IMR-90 (cell line): ENCODE measurements around the gene KCNMA1. TPM values are rescaled to one million over a fixed set of nuclear protein-coding genes. Genes with fewer than 3 reads are reported as not detected.

ENCODE experiments used
- ATAC-seq: fragments of 200-7000 bp; cut with Tn5 transposase; 2 replicates; pipeline ENCODE4 v1.9.1; 2020; ENCODE audit warnings: low read depth, mild to moderate bottlenecking, moderate library complexity
- BruUV-seq: library from RNA; stranded (reverse); fragments of 400-500 nt; replicated peaks from 2 replicates; lab custom pipeline; 2021; lab: Mats Ljungman, UMichigan
- CTCF ChIA-PET: fragments of 300-600 bp; formaldehyde crosslinking; extraction: SDS; loops from one replicate; lab custom pipeline; 2021; ENCODE audit warnings: antibody characterized with exemption; lab: Yijun Ruan, JAX
- POLR2A ChIA-PET: fragments of 300-600 bp; sonication (Branson Sonifier 250); formaldehyde crosslinking; loops from one replicate; lab custom pipeline; 2022; ENCODE audit warnings: antibody characterized with exemption; ENCODE audit not compliant: unreplicated experiment; lab: Charles Lee
- DNase-seq: peaks from one replicate; pipeline ENCODE4 v3.0.0; 2013
- H2AFZ ChIP-seq: replicated peaks from 2 replicates; pipeline ENCODE3; 2013; ENCODE audit warnings: low read length, mild to moderate bottlenecking; ENCODE audit not compliant: poor library complexity
- H2AK5ac ChIP-seq: 2 replicates; pipeline ENCODE4 v1.6.1; 2013; ENCODE audit warnings: low read depth, low read length, inconsistent platforms
- H2AK9ac ChIP-seq: replicated peaks from 2 replicates; pipeline ENCODE3; 2013; ENCODE audit warnings: mild to moderate bottlenecking, low read depth, low read length, moderate library complexity; ENCODE audit not compliant: poor library complexity
- H2BK120ac ChIP-seq: 2 replicates; pipeline ENCODE4 v1.6.1; 2013; ENCODE audit warnings: low read depth, low read length, inconsistent platforms
- H2BK15ac ChIP-seq: 3 replicates; pipeline ENCODE4 v1.6.1; 2013; ENCODE audit warnings: low read depth, low read length, inconsistent platforms
- H2BK20ac ChIP-seq: 2 replicates; pipeline ENCODE4 v1.6.1; 2013; ENCODE audit warnings: low read depth, mild to moderate bottlenecking, inconsistent platforms, low read length, moderate library complexity
- H2BK5ac ChIP-seq: 2 replicates; pipeline ENCODE4 v1.6.1; 2013; ENCODE audit warnings: mild to moderate bottlenecking, low read depth, low read length, inconsistent platforms; ENCODE audit not compliant: poor library complexity, severe bottlenecking
- H3K14ac ChIP-seq: replicated peaks from 2 replicates; pipeline ENCODE4 v1.6.1; 2013; ENCODE audit warnings: low read depth, low read length, inconsistent platforms
- H3K18ac ChIP-seq: 2 replicates; pipeline ENCODE4 v1.6.1; 2013; ENCODE audit warnings: low read depth, low read length, control low read depth
- H3K23ac ChIP-seq: 2 replicates; pipeline ENCODE4 v1.6.1; 2013; ENCODE audit warnings: low read depth, low read length, inconsistent platforms
- H3K27ac ChIP-seq: 2 replicates; pipeline ENCODE4 v1.5.1; 2013; ENCODE audit warnings: mild to moderate bottlenecking, control low read depth, low read length; ENCODE audit not compliant: insufficient read depth
- H3K27me3 ChIP-seq: 2 replicates; pipeline ENCODE4 v1.6.1; 2013; ENCODE audit warnings: low read length; ENCODE audit not compliant: control insufficient read depth, insufficient read depth
- H3K36me3 ChIP-seq: 2 replicates; pipeline ENCODE4 v1.6.1; 2013; ENCODE audit warnings: low read length, mixed read lengths; ENCODE audit not compliant: control insufficient read depth, insufficient read depth
- H3K4ac ChIP-seq: 2 replicates; pipeline ENCODE4 v1.6.1; 2013; ENCODE audit warnings: low read depth, low read length, inconsistent platforms
- H3K4me1 ChIP-seq: 2 replicates; pipeline ENCODE4 v1.6.1; 2013; ENCODE audit warnings: low read length, mixed read lengths; ENCODE audit not compliant: control insufficient read depth, insufficient read depth
- H3K4me2 ChIP-seq: 2 replicates; pipeline ENCODE4 v1.6.1; 2013; ENCODE audit warnings: low read depth, mild to moderate bottlenecking, control low read depth, low read length, moderate library complexity
- H3K4me3 ChIP-seq: 2 replicates; pipeline ENCODE4 v1.5.1; 2013; ENCODE audit warnings: low read depth, mild to moderate bottlenecking, control low read depth, low read length, moderate library complexity; ENCODE audit not compliant: insufficient read depth
- H3K56ac ChIP-seq: 2 replicates; pipeline ENCODE4 v1.6.1; 2013; ENCODE audit warnings: low read length, inconsistent platforms; ENCODE audit not compliant: insufficient read depth; ENCODE audit errors: extremely low read depth
- H3K79me1 ChIP-seq, 2 experiments: 2 replicates each; pipeline ENCODE4 v1.6.1; 2013; ENCODE audit warnings: low read length in 2 of 2, inconsistent platforms in 1 of 2, low read depth in 1 of 2
- H3K9ac ChIP-seq: 2 replicates; pipeline ENCODE4 v1.6.1; 2013; ENCODE audit warnings: low read depth, low read length, control low read depth
- H3K9me1 ChIP-seq: 2 replicates; pipeline ENCODE4 v1.6.1; 2013; ENCODE audit warnings: low read length, inconsistent platforms; ENCODE audit not compliant: insufficient read depth
- H3K9me3 ChIP-seq: 2 replicates; pipeline ENCODE4 v1.6.1; 2013; ENCODE audit warnings: low read length; ENCODE audit not compliant: control insufficient read depth, insufficient read depth
- H4K20me1 ChIP-seq: 2 replicates; pipeline ENCODE4 v1.6.1; 2013; ENCODE audit warnings: low read length, inconsistent platforms; ENCODE audit not compliant: insufficient read depth
- H4K5ac ChIP-seq: 2 replicates; pipeline ENCODE4 v1.6.1; 2013; ENCODE audit warnings: mild to moderate bottlenecking, low read depth, low read length, control low read depth
- H4K8ac ChIP-seq, 2 experiments: 2 replicates each; pipeline ENCODE4 v1.6.1; 2013; ENCODE audit warnings: low read depth in 2 of 2, low read length in 2 of 2, control low read depth in 1 of 2, inconsistent platforms in 1 of 2
- H4K91ac ChIP-seq: 2 replicates; pipeline ENCODE4 v1.6.1; 2013; ENCODE audit warnings: low read depth, low read length, inconsistent platforms; ENCODE audit not compliant: insufficient read depth
- BHLHE40 ChIP-seq: fragments of 150-350 bp; IDR thresholded peaks from 2 replicates; pipeline ENCODE4 v1.6.1; 2016; ENCODE audit warnings: mild to moderate bottlenecking, low read depth, low read length
- CEBPB ChIP-seq: IDR thresholded peaks from 2 replicates; pipeline ENCODE4 v1.6.1; 2012; ENCODE audit warnings: low read depth, low read length, improper control_type of control experiment
- CHD1 ChIP-seq: IDR thresholded peaks from 2 replicates; pipeline ENCODE4 v1.6.1; 2012; ENCODE audit warnings: low read depth, low read length, improper control_type of control experiment
- FOS ChIP-seq: fragments of 150-350 bp; IDR thresholded peaks from 2 replicates; pipeline ENCODE4 v1.6.1; 2016; ENCODE audit warnings: low read depth, low read length
- MAFK ChIP-seq: IDR thresholded peaks from 2 replicates; pipeline ENCODE4 v1.6.1; 2012; ENCODE audit warnings: low read depth, low read length, improper control_type of control experiment
- MAZ ChIP-seq: IDR thresholded peaks from 2 replicates; pipeline ENCODE4 v1.6.1; 2012; ENCODE audit warnings: low read depth, mild to moderate bottlenecking, low read length, improper control_type of control experiment, moderate library complexity, borderline replicate concordance
- MXI1 ChIP-seq: IDR thresholded peaks from 2 replicates; pipeline ENCODE4 v1.6.1; 2012; ENCODE audit warnings: low read depth, mild to moderate bottlenecking, low read length, moderate library complexity, borderline replicate concordance
- NFE2L2 ChIP-seq: fragments of 150-350 bp; IDR thresholded peaks from 2 replicates; pipeline ENCODE4 v1.6.1; 2016; ENCODE audit warnings: low read depth, mild to moderate bottlenecking, low read length
- POLR2A ChIP-seq: IDR thresholded peaks from 2 replicates; pipeline ENCODE4 v1.6.1; 2012; ENCODE audit warnings: mild to moderate bottlenecking, low read depth, low read length
- RAD21 ChIP-seq: IDR thresholded peaks from 2 replicates; pipeline ENCODE4 v1.6.1; 2012; ENCODE audit warnings: low read length, improper control_type of control experiment
- RCOR1 ChIP-seq: IDR thresholded peaks from 2 replicates; pipeline ENCODE4 v1.6.1; 2012; ENCODE audit warnings: mild to moderate bottlenecking, low read length, improper control_type of control experiment; ENCODE audit not compliant: insufficient replicate concordance
- RFX5 ChIP-seq: IDR thresholded peaks from 2 replicates; pipeline ENCODE4 v1.8.0; 2012; ENCODE audit warnings: low read depth, mild to moderate bottlenecking, low read length, moderate library complexity
- SMC3 ChIP-seq: fragments of 150-350 bp; IDR thresholded peaks from 2 replicates; pipeline ENCODE4 v1.6.1; 2016; ENCODE audit warnings: low read depth, mild to moderate bottlenecking, antibody characterized with exemption, low read length, moderate library complexity
- WGBS, 2 experiments: methylation state at CpG; one replicate each; pipeline versions ENCODE4 v1.1.5 to v1.1.7; 2013; ENCODE audit warnings: missing lambda C conversion rate in 2 of 2; ENCODE audit not compliant: insufficient read length in 1 of 2; ENCODE audit errors: extremely low coverage in 2 of 2; 5-methylcytosine and 5-hydroxymethylcytosine counted together
- dilution Hi-C: fragments of 300-500 bp; cut with HindIII; formaldehyde crosslinking; loops from one replicate; pipeline ENCODE4 v1.14.3; 2018; ENCODE audit warnings: low sequenced_read_pairs; ENCODE audit not compliant: unreplicated experiment
- in situ Hi-C: fragments of 300-500 bp; cut with MboI; formaldehyde crosslinking; loops from 3 replicates; pipeline ENCODE4 v1.14.3; 2019; ENCODE audit warnings: low sequenced_read_pairs, inconsistent platforms, mixed read lengths
- intact Hi-C: fragments of 100-400 bp; cut with micrococcal nuclease; formaldehyde crosslinking; loops from 2 replicates; pipeline ENCODE4 v1.10.0; 2022
- polyA plus RNA-seq, 3 experiments: library from polyadenylated mRNA; depleted of rRNA; stranded (reverse); fragments of >200 nt; gene quantifications; 2 replicates each; pipeline ENCODE4 v1.2.3, GENCODE V29; 2012; ENCODE audit warnings: low replicate concordance in 1 of 3
- total RNA-seq: library from RNA; depleted of rRNA; stranded (reverse); fragments of >200 nt; gene quantifications from 2 replicates; pipeline ENCODE4 v1.2.3, GENCODE V29; 2012
- TF ChIP-seq, protein P1 (sequence below): fragments of 150-350 bp; IDR thresholded peaks from 2 replicates; pipeline ENCODE4 v1.6.1; 2016; ENCODE audit warnings: low read depth, mild to moderate bottlenecking, low read length, moderate library complexity, borderline replicate concordance
- TF ChIP-seq, protein P2 (sequence below): conservative IDR thresholded peaks from 2 replicates; pipeline ENCODE4 v1.5.1; 2012; ENCODE audit warnings: mild to moderate bottlenecking, low read depth, low read length, improper control_type of control experiment

KCNMA1 gene
- total and polyA plus RNA-seq, 2 of the 4 experiments (the other 2 are of a cell fraction), result 25.6 to 29.6 TPM

DNA sequence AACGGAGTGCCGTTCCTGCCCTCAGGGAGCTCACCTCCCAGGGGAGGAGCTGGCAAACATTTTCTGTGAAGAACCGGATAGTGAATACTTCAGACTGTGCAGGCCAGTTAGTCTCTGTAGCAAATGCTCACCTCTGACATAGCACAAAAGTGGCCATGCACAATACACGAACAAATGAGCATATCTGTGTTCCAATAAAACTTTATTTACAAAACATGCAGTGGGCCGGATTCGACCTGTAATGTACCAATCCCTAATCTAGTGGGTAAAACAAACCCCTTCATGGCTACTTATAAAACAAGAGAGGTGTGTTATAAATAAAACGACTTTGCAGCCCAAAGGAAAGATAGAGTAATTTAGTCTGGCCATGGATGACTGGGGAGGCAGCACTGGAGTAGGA lies 48.7 kb downstream of the KCNMA1 start:
- in situ Hi-C loops, result no loop called here
- CTCF ChIA-PET, result no interaction called here

More for the DNA sequence above, 48.7 kb downstream of the KCNMA1 start:
- Histone ChIP-seq H4K8ac (peak overlapping the region in 1 of 2 experiments; percentile 24; a peak in 1 of 4 replicates), H2BK15ac (peak overlapping the region; percentile 35; the same call in 1 of the 3 replicates), H4K20me1 (no peaks in the 10 kb centered on the region), H3K9me3 (no peaks in the 10 kb centered on the region), H3K4me2 (no peak overlapping the region), H2BK120ac (0 out of 2 replicates have a peak overlapping the region, but pooled peaks have one; percentile 28), H3K14ac (no peak overlapping the region; the same call in 1 of the 2 replicates), H4K5ac (peak overlapping the region; percentile 28), H2BK20ac (peak overlapping the region; percentile 27; the same call in 1 of the 2 replicates), H3K27me3 (no peaks in the 10 kb centered on the region), H4K91ac (no peak overlapping the region), H3K4me1 (peaks cover 19% of the 10 kb centered on the region), H3K79me1 (peaks cover 18 to 46% of the 10 kb centered on the region in 2 experiments; a peak in 3 of 4 replicates), H2AK9ac (no peak overlapping the region), H3K18ac (0 out of 2 replicates have a peak overlapping the region, but pooled peaks have one; percentile 19), H3K36me3 (no peaks in the 10 kb centered on the region), H3K4ac (peak overlapping the region; percentile 63), H3K23ac (no peak overlapping the region), H3K4me3 (no peak overlapping the region), H3K9ac (no peak overlapping the region), H3K56ac (no peak overlapping the region), H2AFZ (no peak overlapping the region), H2BK5ac (no peak overlapping the region), H3K9me1 (peaks cover 32% of the 10 kb centered on the region), H2AK5ac (peak overlapping the region; percentile 67; the same call in 1 of the 2 replicates), H3K27ac (no peak overlapping the region)
- 89% methylated on average over 3 of the region's 7 CpGs; no CpG with 5 or more reads in 1 of the 2 experiments for WGBS, 2 experiments
- POLR2A ChIA-PET, result no interaction called here
- DNase-seq (no peak), ATAC-seq (no peak)
- dilution Hi-C loops, result no loop called here
- TF ChIP-seq RAD21 (no peak), RFX5 (no peak), MXI1 (no peak), MAFK (no peak), NFE2L2 (no peak), CEBPB (no peak), SMC3 (no peak), FOS (no peak), BHLHE40 (no peak), POLR2A (no peak), RCOR1 (no peak), CHD1 (no peak), MAZ (no peak)
- TF ChIP-seq, protein P1, sequence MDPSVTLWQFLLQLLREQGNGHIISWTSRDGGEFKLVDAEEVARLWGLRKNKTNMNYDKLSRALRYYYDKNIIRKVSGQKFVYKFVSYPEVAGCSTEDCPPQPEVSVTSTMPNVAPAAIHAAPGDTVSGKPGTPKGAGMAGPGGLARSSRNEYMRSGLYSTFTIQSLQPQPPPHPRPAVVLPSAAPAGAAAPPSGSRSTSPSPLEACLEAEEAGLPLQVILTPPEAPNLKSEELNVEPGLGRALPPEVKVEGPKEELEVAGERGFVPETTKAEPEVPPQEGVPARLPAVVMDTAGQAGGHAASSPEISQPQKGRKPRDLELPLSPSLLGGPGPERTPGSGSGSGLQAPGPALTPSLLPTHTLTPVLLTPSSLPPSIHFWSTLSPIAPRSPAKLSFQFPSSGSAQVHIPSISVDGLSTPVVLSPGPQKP, result no peak
- TF ChIP-seq, protein P2, sequence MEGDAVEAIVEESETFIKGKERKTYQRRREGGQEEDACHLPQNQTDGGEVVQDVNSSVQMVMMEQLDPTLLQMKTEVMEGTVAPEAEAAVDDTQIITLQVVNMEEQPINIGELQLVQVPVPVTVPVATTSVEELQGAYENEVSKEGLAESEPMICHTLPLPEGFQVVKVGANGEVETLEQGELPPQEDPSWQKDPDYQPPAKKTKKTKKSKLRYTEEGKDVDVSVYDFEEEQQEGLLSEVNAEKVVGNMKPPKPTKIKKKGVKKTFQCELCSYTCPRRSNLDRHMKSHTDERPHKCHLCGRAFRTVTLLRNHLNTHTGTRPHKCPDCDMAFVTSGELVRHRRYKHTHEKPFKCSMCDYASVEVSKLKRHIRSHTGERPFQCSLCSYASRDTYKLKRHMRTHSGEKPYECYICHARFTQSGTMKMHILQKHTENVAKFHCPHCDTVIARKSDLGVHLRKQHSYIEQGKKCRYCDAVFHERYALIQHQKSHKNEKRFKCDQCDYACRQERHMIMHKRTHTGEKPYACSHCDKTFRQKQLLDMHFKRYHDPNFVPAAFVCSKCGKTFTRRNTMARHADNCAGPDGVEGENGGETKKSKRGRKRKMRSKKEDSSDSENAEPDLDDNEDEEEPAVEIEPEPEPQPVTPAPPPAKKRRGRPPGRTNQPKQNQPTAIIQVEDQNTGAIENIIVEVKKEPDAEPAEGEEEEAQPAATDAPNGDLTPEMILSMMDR, result no peak
- intact Hi-C loops, result loop anchor here (10.0 kb wide), 1 partner anchor 54 kb away; no protein-coding TSS in a partner anchor
- BruUV-seq, result no TSS peak
